Measurements from ENCODE around the gene METTL9.

Gene METTL9

DNA sequence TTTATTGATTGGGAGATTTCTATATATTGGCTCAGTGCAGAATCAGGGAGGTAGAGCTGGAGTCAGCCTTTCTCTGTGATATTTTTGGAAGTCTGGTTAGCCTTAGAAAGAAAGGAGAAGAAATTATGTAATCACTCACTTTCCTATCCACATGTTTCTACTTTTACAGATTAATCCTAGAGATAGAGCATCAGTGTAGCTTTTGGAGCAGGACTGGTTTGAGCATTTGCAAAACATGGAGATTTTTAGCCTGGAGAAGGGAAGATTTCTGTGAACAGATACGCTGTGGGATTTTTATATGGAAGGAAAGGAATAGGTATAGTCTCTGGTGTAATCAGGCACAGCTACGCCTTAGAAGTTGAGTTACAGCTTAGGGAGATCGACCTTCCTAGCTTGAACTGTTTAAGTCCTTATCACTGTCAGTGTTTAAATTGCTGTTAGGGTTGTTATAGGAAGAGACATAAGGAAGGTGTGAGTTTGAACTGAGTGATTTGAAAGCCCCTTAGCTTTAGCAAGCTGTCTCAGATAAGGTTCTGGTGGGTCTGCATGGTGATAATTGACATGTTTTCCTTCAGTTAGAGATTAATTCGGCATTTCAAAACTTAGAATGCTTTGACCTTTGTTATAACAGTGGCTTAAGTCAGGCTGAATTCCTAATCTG, 20.5 kb downstream of the METTL9 start:
- H4K20me1 ChIP-seq (ENCODE audit: insufficient read depth, low read length) = peaks cover 5% of the 10 kb centered on the region; the same call in 1 of the 2 replicates
- H3K4me1 ChIP-seq (ENCODE audit: low read length) = peaks cover 5% of the 10 kb centered on the region
- H3K79me2 ChIP-seq (ENCODE audit: low read length) = peaks cover 7% of the 10 kb centered on the region
- no peak overlapping the region for H3K9ac ChIP-seq (ENCODE audit: low read length)
- H3K27ac ChIP-seq (ENCODE audit: low read length) = no peak overlapping the region
- no peak overlapping the region for H3K4me2 ChIP-seq (ENCODE audit: low read length)
- H2AFZ ChIP-seq (ENCODE audit: low read depth, low read length) = no peak overlapping the region
- no peak for TF ChIP-seq EZH2phosphoT487 (IDR thresholded peaks at IDR 0.05; ENCODE audit: low read depth)
- TF ChIP-seq, protein P1, sequence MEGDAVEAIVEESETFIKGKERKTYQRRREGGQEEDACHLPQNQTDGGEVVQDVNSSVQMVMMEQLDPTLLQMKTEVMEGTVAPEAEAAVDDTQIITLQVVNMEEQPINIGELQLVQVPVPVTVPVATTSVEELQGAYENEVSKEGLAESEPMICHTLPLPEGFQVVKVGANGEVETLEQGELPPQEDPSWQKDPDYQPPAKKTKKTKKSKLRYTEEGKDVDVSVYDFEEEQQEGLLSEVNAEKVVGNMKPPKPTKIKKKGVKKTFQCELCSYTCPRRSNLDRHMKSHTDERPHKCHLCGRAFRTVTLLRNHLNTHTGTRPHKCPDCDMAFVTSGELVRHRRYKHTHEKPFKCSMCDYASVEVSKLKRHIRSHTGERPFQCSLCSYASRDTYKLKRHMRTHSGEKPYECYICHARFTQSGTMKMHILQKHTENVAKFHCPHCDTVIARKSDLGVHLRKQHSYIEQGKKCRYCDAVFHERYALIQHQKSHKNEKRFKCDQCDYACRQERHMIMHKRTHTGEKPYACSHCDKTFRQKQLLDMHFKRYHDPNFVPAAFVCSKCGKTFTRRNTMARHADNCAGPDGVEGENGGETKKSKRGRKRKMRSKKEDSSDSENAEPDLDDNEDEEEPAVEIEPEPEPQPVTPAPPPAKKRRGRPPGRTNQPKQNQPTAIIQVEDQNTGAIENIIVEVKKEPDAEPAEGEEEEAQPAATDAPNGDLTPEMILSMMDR (IDR thresholded peaks at IDR 0.05; ENCODE audit: low read depth, low read length) = no peak
- no peaks in the 10 kb centered on the region for H3K9me3 ChIP-seq (ENCODE audit: insufficient read depth, low read length)
- H3K36me3 ChIP-seq (replicated peaks; ENCODE audit: low read depth, low read length) = peaks cover 10% of the 10 kb centered on the region
- no peak overlapping the region for H3K4me3 ChIP-seq (ENCODE audit: low read length)
- H3K27me3 ChIP-seq (ENCODE audit: low read depth, low read length) = no peaks in the 10 kb centered on the region

DNA sequence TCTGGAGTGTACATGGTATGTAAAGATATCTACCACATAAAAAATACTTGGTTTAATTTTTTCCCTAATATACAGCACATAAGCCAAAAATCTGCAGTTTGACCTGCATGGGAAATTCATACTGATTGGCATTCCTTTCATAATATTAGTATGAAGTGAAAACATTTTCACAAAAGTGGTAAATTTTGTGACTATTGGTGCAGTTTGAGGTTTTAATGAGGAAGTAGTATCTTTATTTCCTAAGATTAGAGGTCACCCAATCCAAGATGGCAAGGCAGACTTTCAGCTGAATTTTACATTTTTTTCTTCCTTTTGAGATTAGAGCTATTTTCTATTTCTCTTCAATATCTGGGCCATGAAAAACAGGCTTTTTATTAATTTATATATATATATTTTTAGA, 21.2 kb downstream of the METTL9 start:
- H4K20me1 ChIP-seq (ENCODE audit: insufficient read depth, low read length) = peaks cover 3% of the 10 kb centered on the region; the same call in 1 of the 2 replicates
- TF ChIP-seq, protein P1 (IDR thresholded peaks at IDR 0.05; ENCODE audit: low read depth, low read length) = no peak
- no peak for TF ChIP-seq EZH2phosphoT487 (IDR thresholded peaks at IDR 0.05; ENCODE audit: low read depth)
- peaks cover 5% of the 10 kb centered on the region for H3K4me1 ChIP-seq (ENCODE audit: low read length)
- no peaks in the 10 kb centered on the region for H3K9me3 ChIP-seq (ENCODE audit: insufficient read depth, low read length)
- H3K27ac ChIP-seq (ENCODE audit: low read length) = no peak overlapping the region
- peaks cover 3% of the 10 kb centered on the region for H3K79me2 ChIP-seq (ENCODE audit: low read length)
- no peak overlapping the region for H3K9ac ChIP-seq (ENCODE audit: low read length)
- no peaks in the 10 kb centered on the region for H3K27me3 ChIP-seq (ENCODE audit: low read depth, low read length)
- peaks cover 14% of the 10 kb centered on the region for H3K36me3 ChIP-seq (replicated peaks; ENCODE audit: low read depth, low read length)
- no peak overlapping the region for H3K4me3 ChIP-seq (ENCODE audit: low read length)
- H3K4me2 ChIP-seq (ENCODE audit: low read length) = no peak overlapping the region
- no peak overlapping the region for H2AFZ ChIP-seq (ENCODE audit: low read depth, low read length)

GRCh38 chr16:21622545-21622944, 23.2 kb downstream of the METTL9 start:
- H3K27ac ChIP-seq (ENCODE audit: low read length) = no peak overlapping the region
- H3K4me3 ChIP-seq (ENCODE audit: low read length) = no peak overlapping the region
- H3K36me3 ChIP-seq (replicated peaks; ENCODE audit: low read depth, low read length) = peaks cover 25% of the 10 kb centered on the region
- no peaks in the 10 kb centered on the region for H3K79me2 ChIP-seq (ENCODE audit: low read length)
- H3K9me3 ChIP-seq (ENCODE audit: insufficient read depth, low read length) = no peaks in the 10 kb centered on the region
- no peak for TF ChIP-seq EZH2phosphoT487 (IDR thresholded peaks at IDR 0.05; ENCODE audit: low read depth)
- TF ChIP-seq, protein P1 (IDR thresholded peaks at IDR 0.05; ENCODE audit: low read depth, low read length) = no peak
- no peak overlapping the region for H2AFZ ChIP-seq (ENCODE audit: low read depth, low read length)
- H3K9ac ChIP-seq (ENCODE audit: low read length) = no peak overlapping the region
- no peaks in the 10 kb centered on the region for H4K20me1 ChIP-seq (ENCODE audit: insufficient read depth, low read length)
- no peaks in the 10 kb centered on the region for H3K27me3 ChIP-seq (ENCODE audit: low read depth, low read length)
- no peak overlapping the region for H3K4me2 ChIP-seq (ENCODE audit: low read length)
- peaks cover 4% of the 10 kb centered on the region for H3K4me1 ChIP-seq (ENCODE audit: low read length)

- no peak overlapping the region for H3K27ac ChIP-seq (ENCODE audit: low read length)
- H3K4me2 ChIP-seq (ENCODE audit: low read length) = no peak overlapping the region
- TF ChIP-seq, protein P1 (IDR thresholded peaks at IDR 0.05; ENCODE audit: low read depth, low read length) = no peak
- no peak for TF ChIP-seq EZH2phosphoT487 (IDR thresholded peaks at IDR 0.05; ENCODE audit: low read depth)
- no peaks in the 10 kb centered on the region for H3K79me2 ChIP-seq (ENCODE audit: low read length)
- H3K9me3 ChIP-seq (ENCODE audit: insufficient read depth, low read length) = no peaks in the 10 kb centered on the region
- peaks cover 30% of the 10 kb centered on the region for H3K36me3 ChIP-seq (replicated peaks; ENCODE audit: low read depth, low read length)
- H2AFZ ChIP-seq (ENCODE audit: low read depth, low read length) = no peak overlapping the region
- H3K4me1 ChIP-seq (ENCODE audit: low read length) = no peaks in the 10 kb centered on the region
- no peak overlapping the region for H3K9ac ChIP-seq (ENCODE audit: low read length)
- no peaks in the 10 kb centered on the region for H4K20me1 ChIP-seq (ENCODE audit: insufficient read depth, low read length)
- no peak overlapping the region for H3K4me3 ChIP-seq (ENCODE audit: low read length)
- no peaks in the 10 kb centered on the region for H3K27me3 ChIP-seq (ENCODE audit: low read depth, low read length)
Observed at GRCh38 chr16:21625026-21625425, 25.6 kb downstream of the METTL9 start.
